NB4 (cell line): Measurements from ENCODE around the gene PON2.

Source experiments
- DNase-seq: peaks from one replicate; pipeline ENCODE4 v3.0.0; 2010; ENCODE audit warnings: low read depth
- H3K4me3 ChIP-seq: one replicate; pipeline ENCODE4 v1.5.1; 2011; ENCODE audit warnings: mild to moderate bottlenecking, low read depth, low read length, moderate library complexity
- CTCF ChIP-seq: IDR thresholded peaks from one replicate; pipeline ENCODE4 v1.5.1; 2012; ENCODE audit warnings: low read depth, low read length
- MAX ChIP-seq: IDR thresholded peaks from 2 replicates; pipeline ENCODE4 v1.6.1; 2011; ENCODE audit warnings: low read depth, low read length
- MYC ChIP-seq: IDR thresholded peaks from 2 replicates; pipeline ENCODE4 v1.6.1; 2011; ENCODE audit warnings: low read depth, low read length
- POLR2A ChIP-seq: IDR thresholded peaks from 2 replicates; pipeline ENCODE4 v1.6.1; 2011; ENCODE audit warnings: mild to moderate bottlenecking; ENCODE audit not compliant: insufficient read length; ENCODE audit errors: extremely low read depth

PON2 gene

GRCh38 chr7:95446618-95447017, 11.8 kb upstream of the PON2 start:
- H3K4me3 ChIP-seq, result no peak overlapping the region
- TF ChIP-seq MAX (no peak), POLR2A (no peak), MYC (no peak), CTCF (no peak)
- no peak for DNase-seq

GRCh38 chr7:95444796-95445195, 10.0 kb upstream of the PON2 start:
- TF ChIP-seq CTCF (no peak), MAX (no peak), MYC (no peak), POLR2A (no peak)
- no peak overlapping the region for H3K4me3 ChIP-seq
- no peak for DNase-seq

- no peak overlapping the region for H3K4me3 ChIP-seq
- TF ChIP-seq MAX, result no peak
- TF ChIP-seq CTCF, result no peak
- no peak for TF ChIP-seq MYC
- no peak for TF ChIP-seq POLR2A
- DNase-seq, result no peak
Measured at GRCh38 chr7:95441042-95441823, 6.4 kb upstream of the PON2 start.

- H3K4me3 ChIP-seq, result no peak overlapping the region
- no peak for TF ChIP-seq POLR2A
- no peak for DNase-seq
Measured at GRCh38 chr7:95440394-95441038, 5.7 kb upstream of the PON2 start.

- no peak for DNase-seq
- no peak overlapping the region for H3K4me3 ChIP-seq
- no peak for TF ChIP-seq MAX
Measured at GRCh38 chr7:95436407-95436806, 1.6 kb upstream of the PON2 start.

- H3K4me3 ChIP-seq, result peak overlapping the region; percentile 77
- no peak for TF ChIP-seq POLR2A
- no peak for TF ChIP-seq CTCF
- no peak for TF ChIP-seq MAX
- TF ChIP-seq MYC, result no peak
- DNase-seq, result no peak
Measured at GRCh38 chr7:95435422-95435780, 573 bp upstream of the PON2 start.
